Activated T-cell treated with anti-CD3 and anti-CD28 coated beads, Interleukin-2, amount 50 U/mL, for 4 hours (primary cell): ENCODE results near the gene SH3GL2. TPM values are rescaled to one million over a fixed set of nuclear protein-coding genes. Genes with fewer than 3 reads are reported as not detected.

Experiments
- ATAC-seq, 2 donors: fragments of 200-7000 bp; cut with Tn5 transposase; one replicate each; pipeline ENCODE4 v1.10.0; 2021
- DNase-seq: peaks from one replicate; pipeline ENCODE4 v3.0.0-alpha.2; 2020
- H3K27me3 Mint-ChIP-seq: one replicate; pipeline ENCODE4 v1.8.0; 2021; ENCODE audit warnings: low read depth, mixed read lengths
- H3K36me3 Mint-ChIP-seq: one replicate; pipeline ENCODE4 v1.8.0; 2022; ENCODE audit warnings: mixed read lengths; ENCODE audit not compliant: insufficient read depth
- H3K4me1 Mint-ChIP-seq: one replicate; pipeline ENCODE4 v1.8.0; 2021; ENCODE audit warnings: low read depth, mixed read lengths
- H3K4me3 Mint-ChIP-seq: one replicate; pipeline ENCODE4 v1.8.0; 2021; ENCODE audit warnings: mild to moderate bottlenecking, moderate library complexity, mixed read lengths
- H3K9me3 Mint-ChIP-seq: one replicate; pipeline ENCODE4 v1.8.0; 2021; ENCODE audit warnings: mixed read lengths
- total RNA-seq, 3 donors: library from RNA; stranded (reverse); gene quantifications; one replicate each; pipeline ENCODE4 v1.2.1, GENCODE V29; 2021

SH3GL2 gene
- total RNA-seq, 3 donors from 2014 or later, result not detected

- Mint-ChIP-seq H3K4me3 (no peak overlapping the region), H3K4me1 (no peaks in the 10 kb centered on the region), H3K9me3 (no peaks in the 10 kb centered on the region), H3K27me3 (no peaks in the 10 kb centered on the region), H3K36me3 (no peaks in the 10 kb centered on the region)
- no peak for ATAC-seq
- DNase-seq, result no peak
These were observed 231.5 kb downstream of the SH3GL2 start for GRCh38 chr9:17810317-17810716.

GRCh38 chr9:17810728-17811571 is 232.1 kb downstream of the SH3GL2 start:
- DNase-seq, result no peak
- no peak overlapping the region for H3K4me3 Mint-ChIP-seq
- H3K9me3 Mint-ChIP-seq, result no peaks in the 10 kb centered on the region
- ATAC-seq, result no peak
- H3K36me3 Mint-ChIP-seq, result no peaks in the 10 kb centered on the region
- no peaks in the 10 kb centered on the region for H3K4me1 Mint-ChIP-seq
- no peaks in the 10 kb centered on the region for H3K27me3 Mint-ChIP-seq

- H3K36me3 Mint-ChIP-seq, result no peaks in the 10 kb centered on the region
- no peak overlapping the region for H3K4me3 Mint-ChIP-seq
- H3K9me3 Mint-ChIP-seq, result no peaks in the 10 kb centered on the region
- ATAC-seq (no peak), DNase-seq (no peak)
- H3K27me3 Mint-ChIP-seq, result no peaks in the 10 kb centered on the region
- H3K4me1 Mint-ChIP-seq, result no peaks in the 10 kb centered on the region
These were observed 234.9 kb downstream of the SH3GL2 start for GRCh38 chr9:17813798-17814197.

GRCh38 chr9:17816431-17817027 is 237.7 kb downstream of the SH3GL2 start:
- H3K36me3 Mint-ChIP-seq, result no peaks in the 10 kb centered on the region
- DNase-seq, result no peak
- H3K9me3 Mint-ChIP-seq, result peaks cover 3% of the 10 kb centered on the region
- H3K27me3 Mint-ChIP-seq, result no peaks in the 10 kb centered on the region
- no peaks in the 10 kb centered on the region for H3K4me1 Mint-ChIP-seq
- H3K4me3 Mint-ChIP-seq, result no peak overlapping the region
- ATAC-seq, result no peak

- Mint-ChIP-seq H3K4me1 (no peaks in the 10 kb centered on the region), H3K9me3 (peaks cover 14% of the 10 kb centered on the region), H3K36me3 (no peaks in the 10 kb centered on the region), H3K4me3 (no peak overlapping the region), H3K27me3 (no peaks in the 10 kb centered on the region)
- DNase-seq, result no peak
- no peak for ATAC-seq
These were observed 245.3 kb downstream of the SH3GL2 start for GRCh38 chr9:17824191-17824590.

- Mint-ChIP-seq H3K9me3 (peaks cover 14% of the 10 kb centered on the region), H3K36me3 (no peaks in the 10 kb centered on the region), H3K4me3 (no peak overlapping the region), H3K4me1 (no peaks in the 10 kb centered on the region), H3K27me3 (no peaks in the 10 kb centered on the region)
- no peak for ATAC-seq
- no peak for DNase-seq
These were observed 245.9 kb downstream of the SH3GL2 start for GRCh38 chr9:17824616-17825264.

- no peaks in the 10 kb centered on the region for H3K36me3 Mint-ChIP-seq
- DNase-seq, result no peak
- H3K4me3 Mint-ChIP-seq, result no peak overlapping the region
- peaks cover 13% of the 10 kb centered on the region for H3K9me3 Mint-ChIP-seq
- no peak for ATAC-seq
- no peaks in the 10 kb centered on the region for H3K4me1 Mint-ChIP-seq
- no peaks in the 10 kb centered on the region for H3K27me3 Mint-ChIP-seq
These were observed 246.4 kb downstream of the SH3GL2 start for GRCh38 chr9:17825265-17825659.

GRCh38 chr9:17829064-17829463 is 250.2 kb downstream of the SH3GL2 start:
- no peak for ATAC-seq
- no peaks in the 10 kb centered on the region for H3K4me1 Mint-ChIP-seq
- H3K36me3 Mint-ChIP-seq, result no peaks in the 10 kb centered on the region
- no peaks in the 10 kb centered on the region for H3K27me3 Mint-ChIP-seq
- peaks cover 8% of the 10 kb centered on the region for H3K9me3 Mint-ChIP-seq
- no peak overlapping the region for H3K4me3 Mint-ChIP-seq
- DNase-seq, result no peak

GRCh38 chr9:17829812-17830385 is 251.0 kb downstream of the SH3GL2 start:
- no peak for ATAC-seq
- H3K4me3 Mint-ChIP-seq, result no peak overlapping the region
- no peaks in the 10 kb centered on the region for H3K27me3 Mint-ChIP-seq
- H3K9me3 Mint-ChIP-seq, result peaks cover 4% of the 10 kb centered on the region
- H3K4me1 Mint-ChIP-seq, result no peaks in the 10 kb centered on the region
- H3K36me3 Mint-ChIP-seq, result no peaks in the 10 kb centered on the region
- DNase-seq, result no peak

- no peak for ATAC-seq
These were observed 253.9 kb downstream of the SH3GL2 start for GRCh38 chr9:17832812-17833211.

GRCh38 chr9:17833846-17834245 is 255.0 kb downstream of the SH3GL2 start:
- H3K27me3 Mint-ChIP-seq, result no peaks in the 10 kb centered on the region
- no peak for ATAC-seq
- H3K36me3 Mint-ChIP-seq, result no peaks in the 10 kb centered on the region
- peaks cover 3% of the 10 kb centered on the region for H3K9me3 Mint-ChIP-seq
- H3K4me3 Mint-ChIP-seq, result no peak overlapping the region
- H3K4me1 Mint-ChIP-seq, result no peaks in the 10 kb centered on the region
- DNase-seq, result no peak

More at GRCh38 chr9:17832812-17833211, 253.9 kb downstream of the SH3GL2 start:
- H3K4me3 Mint-ChIP-seq, result no peak overlapping the region
- no peaks in the 10 kb centered on the region for H3K27me3 Mint-ChIP-seq
- H3K36me3 Mint-ChIP-seq, result no peaks in the 10 kb centered on the region
- no peaks in the 10 kb centered on the region for H3K4me1 Mint-ChIP-seq
- H3K9me3 Mint-ChIP-seq, result peaks cover 7% of the 10 kb centered on the region
- no peak for DNase-seq

GRCh38 chr9:17837965-17838364 is 259.1 kb downstream of the SH3GL2 start:
- Mint-ChIP-seq H3K9me3 (peaks cover 3% of the 10 kb centered on the region), H3K4me1 (no peaks in the 10 kb centered on the region), H3K36me3 (no peaks in the 10 kb centered on the region), H3K27me3 (no peaks in the 10 kb centered on the region), H3K4me3 (no peak overlapping the region)
- DNase-seq (no peak), ATAC-seq (no peak)

- ATAC-seq, result no peak
- peaks cover 7% of the 10 kb centered on the region for H3K9me3 Mint-ChIP-seq
- no peaks in the 10 kb centered on the region for H3K27me3 Mint-ChIP-seq
- no peak overlapping the region for H3K4me3 Mint-ChIP-seq
- DNase-seq, result no peak
- no peaks in the 10 kb centered on the region for H3K36me3 Mint-ChIP-seq
- H3K4me1 Mint-ChIP-seq, result no peaks in the 10 kb centered on the region
These were observed 260.9 kb downstream of the SH3GL2 start for GRCh38 chr9:17839776-17840175.

- no peak for ATAC-seq
- no peak for DNase-seq
These were observed 264.4 kb downstream of the SH3GL2 start for GRCh38 chr9:17843236-17843635.

More at GRCh38 chr9:17843236-17843635, 264.4 kb downstream of the SH3GL2 start:
- H3K4me3 Mint-ChIP-seq, result no peak overlapping the region
- H3K4me1 Mint-ChIP-seq, result no peaks in the 10 kb centered on the region
- H3K9me3 Mint-ChIP-seq, result peaks cover 9% of the 10 kb centered on the region
- no peaks in the 10 kb centered on the region for H3K36me3 Mint-ChIP-seq
- H3K27me3 Mint-ChIP-seq, result no peaks in the 10 kb centered on the region
